RWPE1 (cell line): ENCODE results near the gene KRTAP2-3.
"Not testable (repeated sequence)": the region's sequence is repeated elsewhere in the genome, so short reads cannot be mapped to it uniquely, and the experiment has no call there.

ENCODE experiments used
- CTCF ChIA-PET: fragments of 350-600 bp; sonication (Branson Sonifier 250); formaldehyde crosslinking; extraction: SDS; loops from one replicate; lab custom pipeline; 2021; lab: Yijun Ruan, JAX
- POLR2A ChIA-PET: fragments of 400-600 bp; formaldehyde crosslinking; extraction: SDS; loops from one replicate; lab custom pipeline; 2020; ENCODE audit warnings: antibody characterized with exemption; ENCODE audit not compliant: low non-redundant PET; lab: Yijun Ruan, JAX
- DNase-seq: peaks from one replicate; pipeline ENCODE4 v3.0.0; 2012; ENCODE audit warnings: low spot score
- H3K27ac ChIP-seq: fragments of 450-650 bp; 2 replicates; pipeline ENCODE4 v1.5.1; 2017
- CTCF ChIP-seq: fragments of 450-650 bp; conservative IDR thresholded peaks from 2 replicates; pipeline ENCODE4 v1.5.1; 2017; ENCODE audit warnings: low read depth, mild to moderate bottlenecking

Gene KRTAP2-3

GRCh38 chr17:41098481-41098880 lies 38.6 kb upstream of the KRTAP2-3 start:
- no peak for TF ChIP-seq CTCF
- peak overlapping the region; percentile 53; the same call in 1 of the 2 replicates for H3K27ac ChIP-seq
- CTCF ChIA-PET, result no interaction called here
- peak; percentile 23 for DNase-seq
- POLR2A ChIA-PET, result no interaction called here

GRCh38 chr17:41098042-41098441 lies 38.1 kb upstream of the KRTAP2-3 start, which contains the start of gene KRTAP4-8:
KRTAP4-8 (minus strand) TSS chr17:41098142; CDS start chr17:41098084, 58 bp downstream.
- POLR2A ChIA-PET, result no interaction called here
- CTCF ChIA-PET, result no interaction called here
- no peak for DNase-seq
- H3K27ac ChIP-seq, result peak within 1 kb of the TSS; percentile 53; the same call in 1 of the 2 replicates
- no peak for TF ChIP-seq CTCF

- no peak overlapping the region for H3K27ac ChIP-seq
- ChIA-PET CTCF (no interaction called here), POLR2A (no interaction called here)
- TF ChIP-seq CTCF, result no peak
- no peak for DNase-seq
These were observed 36.1 kb upstream of the KRTAP2-3 start for GRCh38 chr17:41096055-41096454.

- POLR2A ChIA-PET, H3K27ac ChIP-seq, CTCF ChIA-PET, DNase-seq: not testable (repeated sequence)
These were observed 28.9 kb upstream of the KRTAP2-3 start for GRCh38 chr17:41088760-41089352.

- POLR2A ChIA-PET, CTCF ChIA-PET, DNase-seq, H3K27ac ChIP-seq: not testable (repeated sequence)
These were observed 24.4 kb upstream of the KRTAP2-3 start, which contains the start of gene KRTAP4-7 for GRCh38 chr17:41084100-41084856. KRTAP4-7 (plus strand) TSS chr17:41084150; CDS start chr17:41084207, 57 bp downstream.

- CTCF ChIA-PET, POLR2A ChIA-PET, H3K27ac ChIP-seq, DNase-seq: not testable (repeated sequence)
These were observed 23.5 kb upstream of the KRTAP2-3 start for GRCh38 chr17:41083427-41083826.

- POLR2A ChIA-PET, result no interaction called here
- no peak overlapping the region for H3K27ac ChIP-seq
- peak; percentile 30 for DNase-seq
- CTCF ChIA-PET, result no interaction called here
- TF ChIP-seq CTCF, result no peak
These were observed 22.7 kb upstream of the KRTAP2-3 start for GRCh38 chr17:41082626-41083025.

GRCh38 chr17:41076788-41077187 lies 16.9 kb upstream of the KRTAP2-3 start:
- TF ChIP-seq CTCF, result no peak
- ChIA-PET CTCF (no interaction called here), POLR2A (no interaction called here)
- no peak for DNase-seq
- H3K27ac ChIP-seq, result no peak overlapping the region
